ENCODE data around the gene SPATS2L.

- TF ChIP-seq CTCF (IDR thresholded peaks at IDR 0.05), result no peak
- no peak for TF ChIP-seq EZH2 (IDR thresholded peaks at IDR 0.05; ENCODE audit: borderline replicate concordance, insufficient read depth, low read depth, low read length, poor library complexity, severe bottlenecking)
Observed at GRCh38 chr2:200525551-200525881, 219.0 kb downstream of the SPATS2L start.
